T-cell (primary cell): ENCODE results near the gene OR2T1. TPM values are rescaled to one million over a fixed set of nuclear protein-coding genes. Genes with fewer than 3 reads are reported as not detected.
"Not testable (repeated sequence)": the region's sequence is repeated elsewhere in the genome, so short reads cannot be mapped to it uniquely, and the experiment has no call there.

Experiments used
- ATAC-seq, 4 experiments: fragments of 200-7000 bp in 3 of 4; fragments of 150-1000 bp in 1 of 4; cut with Tn5 transposase; replicated peaks in 1 of 4; 1 replicate in 3 of 4; 2 replicates in 1 of 4; pipeline ENCODE4 v1.10.0; 2021; ENCODE audit warnings: moderate library complexity in 3 of 4, mild to moderate bottlenecking in 2 of 4, moderate number of reproducible peaks in 1 of 4
- CTCF ChIA-PET, 2 donors: fragments of 300-600 bp; sonication (Branson Sonifier 250); formaldehyde crosslinking; loops; one replicate each; lab custom pipeline; 2022; ENCODE audit warnings: antibody characterized with exemption in 2 of 2; lab: Charles Lee
- POLR2A ChIA-PET, 2 donors: fragments of 300-600 bp; sonication (Branson Sonifier 250); formaldehyde crosslinking; loops; one replicate each; lab custom pipeline; 2022; ENCODE audit warnings: antibody characterized with exemption in 2 of 2; lab: Charles Lee
- DNase-seq, 35 experiments: peaks; one replicate each; pipeline versions ENCODE4 v3.0.0 to v3.0.0-alpha.2; 2013 to 2023
- H3K27ac ChIP-seq: one replicate; pipeline ENCODE4 v1.5.1; 2013; ENCODE audit warnings: low read length
- H3K27me3 ChIP-seq, 2 experiments: replicated peaks in 1 of 2; 1 replicate in 1 of 2; 2 replicates in 1 of 2; pipeline versions ENCODE4 v1.6.1 to v1.7.0; 2013; ENCODE audit warnings: low read length in 1 of 2, mixed read lengths in 1 of 2; ENCODE audit not compliant: control insufficient read depth in 2 of 2, insufficient read depth in 2 of 2; ENCODE audit errors: extremely low read depth in 1 of 2
- H3K36me3 ChIP-seq, 2 donors: 1 replicate in 1 of 2; 2 replicates in 1 of 2; pipeline versions ENCODE4 v1.6.1 to v1.7.0; 2013; ENCODE audit warnings: low read length in 1 of 2; ENCODE audit not compliant: control insufficient read depth in 2 of 2, insufficient read depth in 1 of 2; ENCODE audit errors: extremely low read depth in 1 of 2
- H3K4me1 ChIP-seq, 2 experiments: 1 replicate in 1 of 2; 2 replicates in 1 of 2; pipeline versions ENCODE4 v1.6.1 to v1.7.0; 2013; ENCODE audit warnings: low read length in 2 of 2, mixed read lengths in 1 of 2; ENCODE audit not compliant: insufficient read depth in 2 of 2, control insufficient read depth in 1 of 2; ENCODE audit errors: extremely low read depth in 1 of 2
- H3K4me3 ChIP-seq, 2 donors: 1 replicate in 1 of 2; 2 replicates in 1 of 2; pipeline versions ENCODE4 v1.5.1 to v1.7.0; 2013; ENCODE audit warnings: mild to moderate bottlenecking in 2 of 2, low read length in 1 of 2, moderate library complexity in 1 of 2; ENCODE audit not compliant: control insufficient read depth in 1 of 2; ENCODE audit errors: extremely low read depth in 1 of 2
- H3K9me3 ChIP-seq: 2 replicates; pipeline ENCODE4 v1.7.0; 2013
- H3K27ac Mint-ChIP-seq, 2 donors: one replicate each; pipeline ENCODE4 v1.8.0; 2020 to 2021; ENCODE audit warnings: mild to moderate bottlenecking in 2 of 2, mixed read lengths in 2 of 2
- H3K27me3 Mint-ChIP-seq, 2 donors: one replicate each; pipeline ENCODE4 v1.8.0; 2021 to 2022; ENCODE audit warnings: mixed read lengths in 2 of 2
- H3K36me3 Mint-ChIP-seq: one replicate; pipeline ENCODE4 v1.8.0; 2021; ENCODE audit warnings: mixed read lengths
- H3K4me1 Mint-ChIP-seq, 3 donors: one replicate each; pipeline ENCODE4 v1.8.0; 2020 to 2022; ENCODE audit warnings: mixed read lengths in 3 of 3, mild to moderate bottlenecking in 1 of 3
- H3K4me3 Mint-ChIP-seq, 3 donors: one replicate each; pipeline ENCODE4 v1.8.0; 2020 to 2022; ENCODE audit warnings: mild to moderate bottlenecking in 3 of 3, mixed read lengths in 3 of 3, moderate library complexity in 3 of 3
- H3K9me3 Mint-ChIP-seq, 3 donors: one replicate each; pipeline ENCODE4 v1.8.0; 2020 to 2022; ENCODE audit warnings: mixed read lengths in 3 of 3
- WGBS: methylation state at CpG from one replicate; pipeline ENCODE4 v1.1.5; 2013; ENCODE audit warnings: missing lambda C conversion rate; ENCODE audit not compliant: insufficient coverage; 5-methylcytosine and 5-hydroxymethylcytosine counted together
- total RNA-seq, 35 experiments: library from RNA in 6 of 35; stranded (reverse) in 6 of 35; fragments of 120-200 nt in 1 of 35; gene quantifications; one replicate each; pipeline versions ENCODE4 v1.2.1 to v1.2.4 and lab custom pipeline; 2013 to 2026

The OR2T1 gene
- total RNA-seq, 5 donors from 2014 or later (not counting 1 experiment from before 2014, with no cell fraction given), result not detected

DNA sequence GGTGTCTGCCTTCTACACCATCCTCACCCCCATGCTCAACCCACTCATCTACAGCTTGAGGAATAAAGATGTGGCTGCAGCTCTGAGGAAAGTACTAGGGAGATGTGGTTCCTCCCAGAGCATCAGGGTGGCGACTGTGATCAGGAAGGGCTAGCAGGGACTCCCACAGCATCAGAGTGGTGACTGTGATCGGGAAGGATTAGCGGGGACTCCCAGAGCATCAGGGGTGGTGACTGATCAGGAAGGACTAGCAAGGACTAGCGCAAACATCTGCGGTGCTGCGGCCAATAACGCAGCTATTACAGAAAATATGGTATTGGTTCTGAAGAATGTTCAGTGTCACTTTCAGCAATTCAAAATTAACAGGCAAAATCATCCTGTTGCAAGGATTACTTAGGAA is 50.8 kb downstream of the OR2T1 start:
- H3K36me3 ChIP-seq, ATAC-seq, H3K4me1 Mint-ChIP-seq, H3K27me3 Mint-ChIP-seq, POLR2A ChIA-PET, H3K4me1 ChIP-seq, H3K9me3 ChIP-seq, H3K27me3 ChIP-seq, H3K27ac ChIP-seq, H3K36me3 Mint-ChIP-seq, H3K4me3 Mint-ChIP-seq, H3K9me3 Mint-ChIP-seq, CTCF ChIA-PET, DNase-seq, H3K27ac Mint-ChIP-seq, H3K4me3 ChIP-seq: not testable (repeated sequence)
- WGBS, result no CpG with 5 or more reads among the region's 7 CpGs

DNA sequence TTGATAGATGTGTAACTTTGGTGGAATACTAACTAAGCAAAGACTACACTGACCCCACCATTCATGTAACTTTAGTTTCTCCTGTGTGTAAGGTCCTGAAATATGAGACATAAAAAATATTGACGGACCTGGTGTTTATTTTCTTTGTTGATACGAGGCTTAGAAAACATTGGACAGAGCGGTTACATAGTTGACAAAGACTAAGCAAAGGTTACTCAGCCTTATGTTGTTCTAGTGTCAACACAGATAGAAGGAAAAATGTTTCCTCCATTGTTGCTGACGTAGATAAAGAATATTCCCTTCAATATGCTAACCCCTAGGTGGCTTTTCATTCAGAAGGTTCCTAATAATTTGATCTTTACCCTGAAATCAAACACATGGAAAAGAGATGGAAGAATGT is 52.2 kb downstream of the OR2T1 start:
- DNase-seq, result not testable (repeated sequence)

DNA sequence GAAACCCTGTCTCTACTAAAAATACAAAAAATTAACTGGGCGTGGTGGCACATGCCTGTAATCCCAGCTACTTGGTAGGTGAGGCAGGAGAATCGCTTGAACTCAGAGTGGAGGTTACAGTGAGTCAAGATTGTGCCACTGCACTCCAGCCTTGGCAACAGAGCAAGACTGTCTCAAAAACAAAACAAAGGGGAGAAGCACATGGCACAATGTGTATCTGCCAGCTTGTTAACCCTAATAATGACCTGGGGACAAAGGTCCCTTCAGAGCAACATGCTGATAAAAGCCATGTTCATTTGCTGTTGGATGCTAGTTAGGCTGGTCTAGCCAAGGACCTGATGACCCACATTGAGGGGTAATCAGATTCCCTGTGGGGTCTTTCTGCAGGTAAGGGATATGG is 53.8 kb downstream of the OR2T1 start:
- H3K27me3 ChIP-seq, H3K36me3 Mint-ChIP-seq, POLR2A ChIA-PET, H3K36me3 ChIP-seq, H3K27me3 Mint-ChIP-seq, CTCF ChIA-PET, H3K9me3 ChIP-seq, H3K4me1 ChIP-seq, ATAC-seq, H3K4me3 Mint-ChIP-seq, H3K4me3 ChIP-seq, H3K9me3 Mint-ChIP-seq, H3K27ac Mint-ChIP-seq, H3K27ac ChIP-seq, DNase-seq, H3K4me1 Mint-ChIP-seq: not testable (repeated sequence)
- no CpG with 5 or more reads among the region's 2 CpGs for WGBS

More for the DNA sequence above, 52.2 kb downstream of the OR2T1 start:
- H3K4me1 ChIP-seq, H3K36me3 Mint-ChIP-seq, H3K9me3 ChIP-seq, H3K27ac ChIP-seq, H3K27me3 ChIP-seq, H3K4me1 Mint-ChIP-seq, H3K4me3 Mint-ChIP-seq, H3K27ac Mint-ChIP-seq, CTCF ChIA-PET, H3K27me3 Mint-ChIP-seq, POLR2A ChIA-PET, ATAC-seq, H3K9me3 Mint-ChIP-seq, H3K36me3 ChIP-seq, H3K4me3 ChIP-seq: not testable (repeated sequence)
- WGBS, result no CpG with 5 or more reads among the region's 4 CpGs

Other genes with a start within 250 kb of the OR2T1 start
- not detected for gene OR2M2, start 228.2 kb upstream of the OR2T1 start, total RNA-seq
- gene OR2M3, start 205.8 kb upstream of the OR2T1 start, total RNA-seq, result not detected
- gene OR2M4, start 171.6 kb upstream of the OR2T1 start, total RNA-seq, result not detected
- not detected for gene OR2T33, start 125.1 kb upstream of the OR2T1 start, total RNA-seq
- gene OR2T12, start 99.6 kb upstream of the OR2T1 start, total RNA-seq, result not detected
- gene OR2M7, start 78.5 kb upstream of the OR2T1 start, total RNA-seq, result not detected
- not detected for gene OR14C36, start 54.3 kb upstream of the OR2T1 start, total RNA-seq
- gene OR2T4, start 41.4 kb upstream of the OR2T1 start, total RNA-seq, result not detected
- not detected for gene OR2T6, start 27.3 kb upstream of the OR2T1 start, total RNA-seq
- gene OR2T2, start 42.6 kb downstream of the OR2T1 start, total RNA-seq, result not detected
- gene OR2T3, start 70.3 kb downstream of the OR2T1 start, total RNA-seq, result not detected
- gene OR2T5, start 85.5 kb downstream of the OR2T1 start, total RNA-seq, result not detected
- gene OR2G6, start 105.0 kb downstream of the OR2T1 start, total RNA-seq, result not detected
- gene OR2T29, start 159.7 kb downstream of the OR2T1 start, total RNA-seq, result not detected
- not detected for gene OR2T34, start 171.7 kb downstream of the OR2T1 start, total RNA-seq
- not detected for gene OR2T10, start 194.7 kb downstream of the OR2T1 start, total RNA-seq
- gene OR2T11, start 232.0 kb downstream of the OR2T1 start, total RNA-seq, result not detected
- not detected for gene OR2T35, start 242.2 kb downstream of the OR2T1 start, total RNA-seq